PC-3 (cell line): Measurements from ENCODE around the gene ASTN2. TPM values are rescaled to one million over a fixed set of nuclear protein-coding genes. Genes with fewer than 3 reads are reported as not detected.

Source experiments
- ATAC-seq: fragments of 200-7000 bp; cut with Tn5 transposase; 2 replicates; pipeline ENCODE4 v1.9.1; 2020; ENCODE audit warnings: mild to moderate bottlenecking, moderate library complexity
- BruUV-seq: library from RNA; stranded (reverse); fragments of 400-500 nt; replicated peaks from 2 replicates; lab custom pipeline; 2021; lab: Mats Ljungman, UMichigan
- CTCF ChIA-PET: fragments of 300-600 bp; sonication (Branson Sonifier 250); formaldehyde crosslinking; loops from one replicate; lab custom pipeline; 2022; ENCODE audit warnings: antibody characterized with exemption; lab: Charles Lee
- POLR2A ChIA-PET: fragments of 300-600 bp; sonication (Branson Sonifier 250); formaldehyde crosslinking; loops from one replicate; lab custom pipeline; 2022; ENCODE audit warnings: antibody characterized with exemption; ENCODE audit not compliant: unreplicated experiment; lab: Charles Lee
- DNase-seq: peaks from one replicate; pipeline ENCODE4 v3.0.0-alpha.2; 2015
- H2AFZ ChIP-seq: fragments of 300-600 bp; sonication (generic); 2 replicates; pipeline ENCODE4 v1.6.0; 2016; ENCODE audit warnings: antibody characterized with exemption, low read length
- H3F3A ChIP-seq: fragments of 300-600 bp; sonication (generic); one replicate; pipeline ENCODE4 v1.6.0; 2017; ENCODE audit warnings: antibody characterized with exemption, low read length, control low read depth, mild to moderate bottlenecking; ENCODE audit not compliant: unreplicated experiment
- H3K27ac ChIP-seq: fragments of 300-600 bp; sonication (generic); 2 replicates; pipeline ENCODE4 v1.5.1; 2016; ENCODE audit warnings: mild to moderate bottlenecking, low read length
- H3K27me3 ChIP-seq: fragments of 300-600 bp; sonication (generic); 2 replicates; pipeline ENCODE4 v1.6.1; 2016; ENCODE audit warnings: low read length, mixed read lengths
- H3K36me3 ChIP-seq: fragments of 300-600 bp; sonication (generic); 2 replicates; pipeline ENCODE4 v1.6.1; 2016; ENCODE audit warnings: low read depth, mixed run types, low read length, mixed read lengths
- H3K4me1 ChIP-seq: fragments of 300-600 bp; sonication (generic); 2 replicates; pipeline ENCODE4 v1.5.1; 2016; ENCODE audit warnings: low read length; ENCODE audit not compliant: insufficient read depth
- H3K4me2 ChIP-seq: fragments of 300-600 bp; sonication (generic); 2 replicates; pipeline ENCODE4 v1.6.0; 2016; ENCODE audit warnings: low read length
- H3K4me3 ChIP-seq: fragments of 300-600 bp; sonication (generic); 2 replicates; pipeline ENCODE4 v1.5.1; 2016; ENCODE audit warnings: mild to moderate bottlenecking, low read length, mixed read lengths
- H3K79me2 ChIP-seq: fragments of 300-600 bp; sonication (generic); 2 replicates; pipeline ENCODE4 v1.6.1; 2017; ENCODE audit warnings: low read length, mixed read lengths
- H3K9ac ChIP-seq: fragments of 300-600 bp; sonication (generic); 2 replicates; pipeline ENCODE4 v1.6.0; 2016; ENCODE audit warnings: mild to moderate bottlenecking, low read length
- H3K9me2 ChIP-seq: fragments of 300-600 bp; sonication (generic); replicated peaks from 2 replicates; pipeline ENCODE4 v1.6.1; 2016; ENCODE audit warnings: mixed run types, low read length, mixed read lengths
- H3K9me3 ChIP-seq: fragments of 300-600 bp; sonication (generic); 2 replicates; pipeline ENCODE4 v1.6.1; 2016; ENCODE audit warnings: low read length, mixed read lengths
- H4K20me1 ChIP-seq: fragments of 300-600 bp; sonication (generic); 2 replicates; pipeline ENCODE4 v1.6.1; 2016; ENCODE audit warnings: low read length, mixed read lengths
- EZH2 ChIP-seq: fragments of 300-600 bp; sonication (generic); IDR thresholded peaks from one replicate; pipeline ENCODE4 v1.6.1; 2017; ENCODE audit warnings: antibody characterized with exemption, mild to moderate bottlenecking, low read length; ENCODE audit not compliant: unreplicated experiment
- EZH2phosphoT487 ChIP-seq: fragments of 300-600 bp; sonication (generic); IDR thresholded peaks from 2 replicates; pipeline ENCODE4 v1.6.1; 2018; ENCODE audit warnings: mild to moderate bottlenecking, antibody characterized with exemption, low read length, borderline replicate concordance
- intact Hi-C: fragments of 100-400 bp; cut with micrococcal nuclease; formaldehyde crosslinking; loops from 2 replicates; pipeline ENCODE4 v1.9.0; 2023
- total RNA-seq: library from RNA; depleted of rRNA; stranded (reverse); fragments of >200 nt; gene quantifications from 2 replicates; pipeline ENCODE4 v1.2.3, GENCODE V29; 2014
- TF ChIP-seq, protein P1 (sequence below): fragments of 300-600 bp; sonication (generic); conservative IDR thresholded peaks from 2 replicates; pipeline ENCODE4 v1.5.1; 2017; ENCODE audit warnings: antibody characterized with exemption, low read depth, mild to moderate bottlenecking, low read length

The ASTN2 gene
- total RNA-seq, 1 experiment from 2014 or later, result 3.5 TPM

DNA sequence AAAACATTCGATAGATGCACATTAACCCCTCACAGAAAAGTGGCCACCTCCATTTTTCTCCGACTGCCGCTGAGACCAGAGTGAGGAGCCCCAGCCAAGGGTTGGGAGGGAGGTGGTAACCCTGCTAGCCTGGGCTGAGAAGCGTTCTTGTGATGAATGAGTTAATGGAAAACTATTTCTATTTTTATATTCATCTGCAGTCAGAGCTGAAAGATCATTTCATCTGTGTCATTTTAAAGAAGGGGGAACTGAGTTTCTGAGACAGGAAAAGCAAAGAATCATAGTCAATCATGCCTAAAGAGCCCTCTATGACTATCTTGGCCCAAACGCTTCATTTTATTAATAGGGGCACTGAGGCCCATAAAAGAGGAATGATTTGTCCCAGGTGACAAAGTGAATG lies 1031.7 kb downstream of the ASTN2 start:
- Histone ChIP-seq H2AFZ (no peak overlapping the region), H3K79me2 (no peaks in the 10 kb centered on the region), H3K36me3 (no peaks in the 10 kb centered on the region), H4K20me1 (no peaks in the 10 kb centered on the region), H3K27me3 (no peaks in the 10 kb centered on the region), H3K4me1 (no peaks in the 10 kb centered on the region), H3K9me2 (no peaks in the 10 kb centered on the region), H3K4me3 (no peak overlapping the region), H3F3A (no peaks in the 10 kb centered on the region), H3K9me3 (no peaks in the 10 kb centered on the region), H3K27ac (no peak overlapping the region), H3K9ac (no peak overlapping the region), H3K4me2 (no peak overlapping the region)
- ATAC-seq (no peak), DNase-seq (no peak)
- POLR2A ChIA-PET, result no interaction called here
- CTCF ChIA-PET, result no interaction called here
- no TSS peak for BruUV-seq
- no peak for TF ChIP-seq EZH2
- TF ChIP-seq, protein P1, sequence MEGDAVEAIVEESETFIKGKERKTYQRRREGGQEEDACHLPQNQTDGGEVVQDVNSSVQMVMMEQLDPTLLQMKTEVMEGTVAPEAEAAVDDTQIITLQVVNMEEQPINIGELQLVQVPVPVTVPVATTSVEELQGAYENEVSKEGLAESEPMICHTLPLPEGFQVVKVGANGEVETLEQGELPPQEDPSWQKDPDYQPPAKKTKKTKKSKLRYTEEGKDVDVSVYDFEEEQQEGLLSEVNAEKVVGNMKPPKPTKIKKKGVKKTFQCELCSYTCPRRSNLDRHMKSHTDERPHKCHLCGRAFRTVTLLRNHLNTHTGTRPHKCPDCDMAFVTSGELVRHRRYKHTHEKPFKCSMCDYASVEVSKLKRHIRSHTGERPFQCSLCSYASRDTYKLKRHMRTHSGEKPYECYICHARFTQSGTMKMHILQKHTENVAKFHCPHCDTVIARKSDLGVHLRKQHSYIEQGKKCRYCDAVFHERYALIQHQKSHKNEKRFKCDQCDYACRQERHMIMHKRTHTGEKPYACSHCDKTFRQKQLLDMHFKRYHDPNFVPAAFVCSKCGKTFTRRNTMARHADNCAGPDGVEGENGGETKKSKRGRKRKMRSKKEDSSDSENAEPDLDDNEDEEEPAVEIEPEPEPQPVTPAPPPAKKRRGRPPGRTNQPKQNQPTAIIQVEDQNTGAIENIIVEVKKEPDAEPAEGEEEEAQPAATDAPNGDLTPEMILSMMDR, result no peak
- TF ChIP-seq EZH2phosphoT487, result no peak
- intact Hi-C loops, result no loop called here

- Histone ChIP-seq H3K27me3 (no peaks in the 10 kb centered on the region), H3F3A (no peaks in the 10 kb centered on the region), H2AFZ (no peak overlapping the region), H3K79me2 (no peaks in the 10 kb centered on the region), H3K9me2 (no peaks in the 10 kb centered on the region), H3K4me3 (no peak overlapping the region), H3K4me2 (no peak overlapping the region), H3K36me3 (no peaks in the 10 kb centered on the region), H3K9ac (no peak overlapping the region), H4K20me1 (no peaks in the 10 kb centered on the region), H3K27ac (no peak overlapping the region), H3K9me3 (no peaks in the 10 kb centered on the region), H3K4me1 (peaks cover 9% of the 10 kb centered on the region)
- DNase-seq, result no peak
- ChIA-PET POLR2A (no interaction called here), CTCF (no interaction called here)
- intact Hi-C loops, result no loop called here
- TF ChIP-seq EZH2, result no peak
- TF ChIP-seq, protein P1, result no peak
- no peak for TF ChIP-seq EZH2phosphoT487
- no TSS peak for BruUV-seq
- ATAC-seq, result no peak
These were observed 1032.8 kb downstream of the ASTN2 start for GRCh38 chr9:116382053-116382452.

GRCh38 chr9:116381350-116381749 lies 1033.5 kb downstream of the ASTN2 start:
- peaks cover 14% of the 10 kb centered on the region for H3K4me1 ChIP-seq
- CTCF ChIA-PET, result no interaction called here
- H3K9ac ChIP-seq, result no peak overlapping the region
- DNase-seq, result no peak
- H3K27ac ChIP-seq, result no peak overlapping the region
- intact Hi-C loops, result no loop called here
- H2AFZ ChIP-seq, result no peak overlapping the region
- no peaks in the 10 kb centered on the region for H3K79me2 ChIP-seq
- H3K27me3 ChIP-seq, result no peaks in the 10 kb centered on the region
- no TSS peak for BruUV-seq
- H3K9me3 ChIP-seq, result no peaks in the 10 kb centered on the region
- no peaks in the 10 kb centered on the region for H3K36me3 ChIP-seq
- no peak overlapping the region for H3K4me2 ChIP-seq
- H3K9me2 ChIP-seq, result no peaks in the 10 kb centered on the region
- H3K4me3 ChIP-seq, result no peak overlapping the region
- no peaks in the 10 kb centered on the region for H4K20me1 ChIP-seq
- no peaks in the 10 kb centered on the region for H3F3A ChIP-seq
- POLR2A ChIA-PET, result no interaction called here
- no peak for ATAC-seq
- TF ChIP-seq EZH2 (no peak), EZH2phosphoT487 (no peak)
- TF ChIP-seq, protein P1, result no peak
